H54 (cell line): ENCODE results near the gene KYAT1.
"Not testable (repeated sequence)": the region's sequence is repeated elsewhere in the genome, so short reads cannot be mapped to it uniquely, and the experiment has no call there.

Source experiments
- DNase-seq: peaks from one replicate; pipeline ENCODE4 v3.0.0; 2011; ENCODE audit warnings: low spot score, mixed read lengths; ENCODE audit not compliant: insufficient read length
- FAIRE-seq: peaks from 3 replicates; lab custom pipeline; 2011; peaks lifted over from hg19 to GRCh38; lab: Jason Lieb, UNC
- POLR2A ChIP-seq: IDR thresholded peaks from 2 replicates; pipeline ENCODE4 v1.6.1; 2011; ENCODE audit warnings: low read depth, mild to moderate bottlenecking, low read length

The KYAT1 gene

GRCh38 chr9:128847803-128848202 lies 33.9 kb downstream of the KYAT1 start:
- DNase-seq, result no peak
- no peak for TF ChIP-seq POLR2A
- no peak for FAIRE-seq

GRCh38 chr9:128846680-128847030 lies 35.1 kb downstream of the KYAT1 start:
- TF ChIP-seq POLR2A, result no peak
- no peak for DNase-seq
- FAIRE-seq, result no peak

- DNase-seq, result no peak
These were observed 36.4 kb downstream of the KYAT1 start for GRCh38 chr9:128845186-128845931.

GRCh38 chr9:128843171-128843570 lies 38.6 kb downstream of the KYAT1 start:
- not testable (repeated sequence) for DNase-seq, FAIRE-seq

More at GRCh38 chr9:128845186-128845931, 36.4 kb downstream of the KYAT1 start:
- no peak for FAIRE-seq
- no peak for TF ChIP-seq POLR2A

GRCh38 chr9:128841694-128842492 lies 39.9 kb downstream of the KYAT1 start:
- DNase-seq (no peak), FAIRE-seq (no peak)
- no peak for TF ChIP-seq POLR2A

- DNase-seq, result no peak
- no peak for TF ChIP-seq POLR2A
- FAIRE-seq, result no peak
These were observed 41.2 kb downstream of the KYAT1 start for GRCh38 chr9:128840524-128840923.

GRCh38 chr9:128838338-128838737 lies 43.4 kb downstream of the KYAT1 start:
- TF ChIP-seq POLR2A, result no peak
- FAIRE-seq (no peak), DNase-seq (no peak)

GRCh38 chr9:128836509-128837145 lies 45.1 kb downstream of the KYAT1 start:
- DNase-seq (no peak), FAIRE-seq (no peak)
- TF ChIP-seq POLR2A, result no peak

GRCh38 chr9:128835246-128836210 lies 46.2 kb downstream of the KYAT1 start:
- no peak for TF ChIP-seq POLR2A
- FAIRE-seq (no peak), DNase-seq (no peak)

- TF ChIP-seq POLR2A, result no peak
- no peak for FAIRE-seq
- no peak for DNase-seq
These were observed 48.1 kb downstream of the KYAT1 start for GRCh38 chr9:128833696-128834095.

- peak; percentile 98 for DNase-seq
- TF ChIP-seq POLR2A, result peak; percentile 95
- FAIRE-seq, result peak; percentile 48
These were observed 52.1 kb downstream of the KYAT1 start, which contains the start of gene SPOUT1 for GRCh38 chr9:128829477-128830251. Gene SPOUT1, minus strand, starts transcription at chr9:128829794. Its CDS starts 14 bp downstream, at chr9:128829780.

GRCh38 chr9:128828719-128829452 lies 52.9 kb downstream of the KYAT1 start:
- no peak for TF ChIP-seq POLR2A
- DNase-seq, result no peak
- FAIRE-seq, result no peak
